ENCODE results near the gene PTGR1. TPM values are rescaled to one million over a fixed set of nuclear protein-coding genes. Genes with fewer than 3 reads are reported as not detected.

PTGR1 gene
- polyA plus RNA-seq, 1 donor (not counting 4 experiments of a cell fraction or from before 2014, with no cell fraction given): 66.0 TPM

GRCh38 chr9:111628411-111628810 is 29.0 kb upstream of the PTGR1 start:
- H3K27me3 ChIP-seq (ENCODE audit: control insufficient read depth, extremely low read depth, insufficient read depth, low read length): no peaks in the 10 kb centered on the region
- FAIRE-seq: no peak

DNA sequence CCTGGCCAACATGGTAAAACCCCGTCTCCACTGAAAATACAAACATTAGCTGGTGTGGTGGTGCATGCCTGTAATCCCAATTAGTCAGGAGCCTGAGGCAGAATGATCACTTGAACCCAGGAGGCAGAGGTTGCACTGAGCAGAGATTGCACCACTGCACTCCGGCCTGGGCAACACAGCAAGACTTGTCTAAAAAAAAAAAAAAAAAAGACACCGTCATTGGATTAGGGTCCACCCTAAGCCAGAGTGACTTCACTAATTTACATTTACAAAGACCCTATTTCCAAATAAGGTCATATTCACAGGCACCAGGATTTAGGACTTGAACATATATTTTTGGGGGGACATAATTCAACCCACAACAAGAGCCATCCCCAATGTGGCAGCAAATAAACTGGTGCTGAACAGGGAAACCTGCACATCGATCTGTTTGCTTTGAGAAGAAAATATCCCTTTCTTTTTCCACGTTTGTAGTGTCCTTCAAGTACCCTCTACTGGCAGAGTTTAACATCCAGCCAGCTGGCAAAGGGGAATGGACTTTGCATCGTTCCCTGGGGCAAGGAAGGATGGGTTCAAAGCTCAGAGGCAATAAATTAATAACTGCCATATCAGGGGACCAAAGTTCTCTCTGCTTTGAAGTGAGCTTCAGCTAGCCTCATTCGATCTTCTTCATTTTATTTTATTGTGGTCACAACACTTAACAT is 28.0 kb upstream of the PTGR1 start:
- H3K4me3 ChIP-seq (ENCODE audit: control insufficient read depth in 2 of 3, extremely low read depth in 1 of 3, insufficient read depth in 2 of 3, low read depth in 1 of 3, low read length in 3 of 3): no peak overlapping the region
- no peak overlapping the region for H3K4me2 ChIP-seq (ENCODE audit: control insufficient read depth, extremely low read depth, insufficient read depth, low read depth, low read length)

More at GRCh38 chr9:111628411-111628810, 29.0 kb upstream of the PTGR1 start:
- Histone ChIP-seq H3K4me3 (ENCODE audit: control insufficient read depth in 2 of 3, extremely low read depth in 1 of 3, insufficient read depth in 2 of 3, low read depth in 1 of 3, low read length in 3 of 3) (no peak overlapping the region), H3K27ac (ENCODE audit: control insufficient read depth, insufficient read depth, low read length) (no peak overlapping the region), H3K79me2 (ENCODE audit: control insufficient read depth, insufficient read depth, low read length) (peaks cover 22% of the 10 kb centered on the region), H4K20me1 (ENCODE audit: control insufficient read depth, extremely low read depth, insufficient read depth, low read length) (no peaks in the 10 kb centered on the region), H3K4me1 (ENCODE audit: control insufficient read depth, extremely low read depth, insufficient read depth, low read length) (peaks cover 10% of the 10 kb centered on the region), H3K4me2 (ENCODE audit: control insufficient read depth, extremely low read depth, insufficient read depth, low read depth, low read length) (no peak overlapping the region), H3K9ac (ENCODE audit: control insufficient read depth, extremely low read depth, insufficient read depth, low read length) (no peak overlapping the region), H3K36me3 (ENCODE audit: control insufficient read depth in 2 of 2, extremely low read depth in 1 of 2, insufficient read depth in 2 of 2, low read length in 2 of 2) (no peaks in the 10 kb centered on the region), H2AFZ (ENCODE audit: control insufficient read depth, low read length) (no peak overlapping the region), H3K9me1 (ENCODE audit: control insufficient read depth, extremely low read depth, insufficient read depth, low read length) (no peaks in the 10 kb centered on the region), H3K9me3 (ENCODE audit: control insufficient read depth, low read depth, low read length) (no peaks in the 10 kb centered on the region)
- DNase-seq (ENCODE audit: low read depth, low spot score): no peak
- no peak for TF ChIP-seq EZH2 (IDR thresholded peaks at IDR 0.05; ENCODE audit: low read length)
- TF ChIP-seq, protein P1, sequence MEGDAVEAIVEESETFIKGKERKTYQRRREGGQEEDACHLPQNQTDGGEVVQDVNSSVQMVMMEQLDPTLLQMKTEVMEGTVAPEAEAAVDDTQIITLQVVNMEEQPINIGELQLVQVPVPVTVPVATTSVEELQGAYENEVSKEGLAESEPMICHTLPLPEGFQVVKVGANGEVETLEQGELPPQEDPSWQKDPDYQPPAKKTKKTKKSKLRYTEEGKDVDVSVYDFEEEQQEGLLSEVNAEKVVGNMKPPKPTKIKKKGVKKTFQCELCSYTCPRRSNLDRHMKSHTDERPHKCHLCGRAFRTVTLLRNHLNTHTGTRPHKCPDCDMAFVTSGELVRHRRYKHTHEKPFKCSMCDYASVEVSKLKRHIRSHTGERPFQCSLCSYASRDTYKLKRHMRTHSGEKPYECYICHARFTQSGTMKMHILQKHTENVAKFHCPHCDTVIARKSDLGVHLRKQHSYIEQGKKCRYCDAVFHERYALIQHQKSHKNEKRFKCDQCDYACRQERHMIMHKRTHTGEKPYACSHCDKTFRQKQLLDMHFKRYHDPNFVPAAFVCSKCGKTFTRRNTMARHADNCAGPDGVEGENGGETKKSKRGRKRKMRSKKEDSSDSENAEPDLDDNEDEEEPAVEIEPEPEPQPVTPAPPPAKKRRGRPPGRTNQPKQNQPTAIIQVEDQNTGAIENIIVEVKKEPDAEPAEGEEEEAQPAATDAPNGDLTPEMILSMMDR (optimal IDR thresholded peaks at IDR 0.05 in 1 of 3, IDR thresholded peaks at IDR 0.05 in 1 of 3, conservative IDR thresholded peaks at IDR 0.05 in 1 of 3; ENCODE audit: extremely low read depth in 1 of 3, insufficient read depth in 2 of 3, low read length in 3 of 3): no peak
- dilution Hi-C loops (cut with MboI; ENCODE audit: extremely low pct_ligation_motif_present, low sequenced_read_pairs): no loop called here

More for the DNA sequence above, 28.0 kb upstream of the PTGR1 start:
- Histone ChIP-seq H3K9me1 (ENCODE audit: control insufficient read depth, extremely low read depth, insufficient read depth, low read length) (no peaks in the 10 kb centered on the region), H3K9me3 (ENCODE audit: control insufficient read depth, low read depth, low read length) (no peaks in the 10 kb centered on the region), H3K4me1 (ENCODE audit: control insufficient read depth, extremely low read depth, insufficient read depth, low read length) (peaks cover 4% of the 10 kb centered on the region), H3K36me3 (ENCODE audit: control insufficient read depth in 2 of 2, extremely low read depth in 1 of 2, insufficient read depth in 2 of 2, low read length in 2 of 2) (no peaks in the 10 kb centered on the region), H4K20me1 (ENCODE audit: control insufficient read depth, extremely low read depth, insufficient read depth, low read length) (no peaks in the 10 kb centered on the region), H2AFZ (ENCODE audit: control insufficient read depth, low read length) (no peak overlapping the region), H3K27me3 (ENCODE audit: control insufficient read depth, extremely low read depth, insufficient read depth, low read length) (no peaks in the 10 kb centered on the region), H3K79me2 (ENCODE audit: control insufficient read depth, insufficient read depth, low read length) (peaks cover 12% of the 10 kb centered on the region), H3K27ac (ENCODE audit: control insufficient read depth, insufficient read depth, low read length) (no peak overlapping the region), H3K9ac (ENCODE audit: control insufficient read depth, extremely low read depth, insufficient read depth, low read length) (no peak overlapping the region)
- DNase-seq (ENCODE audit: low read depth, low spot score) (no peak), FAIRE-seq (no peak)
- TF ChIP-seq, protein P1 (optimal IDR thresholded peaks at IDR 0.05 in 1 of 3, IDR thresholded peaks at IDR 0.05 in 1 of 3, conservative IDR thresholded peaks at IDR 0.05 in 1 of 3; ENCODE audit: extremely low read depth in 1 of 3, insufficient read depth in 2 of 3, low read length in 3 of 3): no peak
- no peak for TF ChIP-seq EZH2 (IDR thresholded peaks at IDR 0.05; ENCODE audit: low read length)
- dilution Hi-C loops (cut with MboI; ENCODE audit: extremely low pct_ligation_motif_present, low sequenced_read_pairs): no loop called here
